Endothelial cell of hepatic sinusoid (primary cell): ENCODE results near the gene PCSK6.

Experiments
- in situ Hi-C: cut with HindIII; loops from 2 replicates; pipeline ENCODE4 v1.10.0; 2017; ENCODE audit warnings: low sequenced_read_pairs

Gene PCSK6

GRCh38 chr15:101320501-101321052 is 168.9 kb downstream of the PCSK6 start:
- in situ Hi-C loops, result no loop called here

GRCh38 chr15:101318839-101319238 is 170.7 kb downstream of the PCSK6 start:
- in situ Hi-C loops, result loop anchor here (5.0 kb wide), 1 partner anchor 43 kb away; no protein-coding TSS in a partner anchor

GRCh38 chr15:101318147-101318819 is 171.2 kb downstream of the PCSK6 start:
- in situ Hi-C loops, result loop anchor here (5.0 kb wide), 1 partner anchor 44 kb away; no protein-coding TSS in a partner anchor

GRCh38 chr15:101317336-101317872 is 172.1 kb downstream of the PCSK6 start:
- in situ Hi-C loops, result loop anchor here (5.0 kb wide), 1 partner anchor 45 kb away; no protein-coding TSS in a partner anchor

- in situ Hi-C loops, result loop anchor here (5.0 kb wide), 1 partner anchor 46 kb away; no protein-coding TSS in a partner anchor
These were observed 173.0 kb downstream of the PCSK6 start for GRCh38 chr15:101316529-101316928.

GRCh38 chr15:101315736-101316135 is 173.8 kb downstream of the PCSK6 start:
- in situ Hi-C loops, result loop anchor here (5.0 kb wide), 1 partner anchor 47 kb away; no protein-coding TSS in a partner anchor

GRCh38 chr15:101314336-101315125 is 175.0 kb downstream of the PCSK6 start:
- in situ Hi-C loops, result loop anchor here (5.0 kb wide), 1 partner anchor 48 kb away; no protein-coding TSS in a partner anchor

- in situ Hi-C loops, result no loop called here
These were observed 176.3 kb downstream of the PCSK6 start for GRCh38 chr15:101313041-101313761.

GRCh38 chr15:101310508-101310907 is 179.0 kb downstream of the PCSK6 start:
- in situ Hi-C loops, result no loop called here

- in situ Hi-C loops, result no loop called here
These were observed 179.4 kb downstream of the PCSK6 start for GRCh38 chr15:101310161-101310480.

- in situ Hi-C loops, result no loop called here
These were observed 179.9 kb downstream of the PCSK6 start for GRCh38 chr15:101309436-101310160.

GRCh38 chr15:101308604-101309435 is 180.7 kb downstream of the PCSK6 start:
- in situ Hi-C loops, result no loop called here

GRCh38 chr15:101307897-101308603 is 181.5 kb downstream of the PCSK6 start:
- in situ Hi-C loops, result no loop called here

- in situ Hi-C loops, result no loop called here
These were observed 182.2 kb downstream of the PCSK6 start for GRCh38 chr15:101307048-101307896.

- in situ Hi-C loops, result no loop called here
These were observed 183.0 kb downstream of the PCSK6 start for GRCh38 chr15:101306341-101307047.

- in situ Hi-C loops, result no loop called here
These were observed 183.7 kb downstream of the PCSK6 start for GRCh38 chr15:101305820-101306255.

- in situ Hi-C loops, result no loop called here
These were observed 186.1 kb downstream of the PCSK6 start for GRCh38 chr15:101303408-101303807.
